Neural cell (in vitro differentiated cells): ENCODE data around the gene CYP2W1.

ENCODE experiments used
- CTCF ChIP-seq: fragments of 450-650 bp; IDR thresholded peaks from 2 replicates; pipeline ENCODE4 v1.5.1; 2014; ENCODE audit warnings: antibody characterized with exemption, mild to moderate bottlenecking, moderate library complexity; ENCODE audit not compliant: poor library complexity, severe bottlenecking
- EZH2 ChIP-seq: fragments of 200-600, 300-800 bp; shearing (Covaris generic), sonication (generic); IDR thresholded peaks from 2 replicates; pipeline ENCODE4 v1.6.1; 2014; ENCODE audit warnings: antibody characterized with exemption, low read length, borderline replicate concordance, mild to moderate bottlenecking; ENCODE audit not compliant: insufficient read depth, poor library complexity, severe bottlenecking
- MXI1 ChIP-seq: fragments of 450-650 bp; conservative IDR thresholded peaks from 2 replicates; pipeline ENCODE4 v1.6.1; 2014; ENCODE audit warnings: antibody characterized with exemption, mild to moderate bottlenecking; ENCODE audit not compliant: poor library complexity, severe bottlenecking
- RAD21 ChIP-seq: fragments of 450-650 bp; conservative IDR thresholded peaks from 2 replicates; pipeline ENCODE4 v1.6.1; 2014; ENCODE audit warnings: antibody characterized with exemption, mild to moderate bottlenecking, moderate library complexity

GRCh38 chr7:946256-946996 is 36.6 kb upstream of the CYP2W1 start:
- TF ChIP-seq MXI1, result no peak
- TF ChIP-seq CTCF, result no peak
- TF ChIP-seq RAD21, result no peak
- no peak for TF ChIP-seq EZH2
